ENCODE measurements around the gene TMEM253. TPM values are rescaled to one million over a fixed set of nuclear protein-coding genes. Genes with fewer than 3 reads are reported as not detected.

Gene TMEM253
- total and polyA plus RNA-seq, 8 donors = 0.58 to 1.5 (median 0.82) TPM

- no peaks in the 10 kb centered on the region for H3K36me3 ChIP-seq
- H3K27me3 ChIP-seq = no peaks in the 10 kb centered on the region
- no peaks in the 10 kb centered on the region for H3K4me1 ChIP-seq
- H3K27ac ChIP-seq = no peak overlapping the region
- H3K4me3 ChIP-seq = no peak overlapping the region
- no peaks in the 10 kb centered on the region for H3K9me3 ChIP-seq
- no peak for TF ChIP-seq CTCF (IDR thresholded peaks at IDR 0.05)
- ATAC-seq = no peak
- DNase-seq = no peak
- intact Hi-C loops (cut with DNase I) = no loop called here
These were observed 45.3 kb upstream of the TMEM253 start for GRCh38 chr14:21055432-21056117.

GRCh38 chr14:21056520-21057163 is 44.2 kb upstream of the TMEM253 start:
- Histone ChIP-seq H3K9me3 (no peaks in the 10 kb centered on the region), H3K4me3 (no peak overlapping the region), H3K4me1 (no peaks in the 10 kb centered on the region), H3K36me3 (no peaks in the 10 kb centered on the region), H3K27me3 (no peaks in the 10 kb centered on the region), H3K27ac (no peak overlapping the region)
- DNase-seq (no peak), ATAC-seq (no peak)
- TF ChIP-seq CTCF (IDR thresholded peaks at IDR 0.05) = no peak
- intact Hi-C loops (cut with DNase I) = no loop called here

- no peaks in the 10 kb centered on the region for H3K9me3 ChIP-seq
- DNase-seq (no peak), ATAC-seq (no peak)
- H3K27ac ChIP-seq = no peak within 1 kb of the TSS
- no peak within 1 kb of the TSS for H3K4me3 ChIP-seq
- H3K4me1 ChIP-seq = no peaks in the 10 kb centered on the region
- TF ChIP-seq CTCF (IDR thresholded peaks at IDR 0.05) = no peak
- H3K27me3 ChIP-seq = no peaks in the 10 kb centered on the region
- intact Hi-C loops (cut with DNase I) = no loop called here
- H3K36me3 ChIP-seq = no peaks in the 10 kb centered on the region
These were observed 42.8 kb upstream of the TMEM253 start, which contains the start of gene RNASE8 for GRCh38 chr14:21057803-21058675. RNASE8 (plus strand) TSS chr14:21057822; CDS start chr14:21057893, 71 bp downstream.

- no peaks in the 10 kb centered on the region for H3K36me3 ChIP-seq
- intact Hi-C loops (cut with DNase I) = no loop called here
- DNase-seq (no peak), ATAC-seq (no peak)
- no peak for TF ChIP-seq CTCF (IDR thresholded peaks at IDR 0.05)
- no peak overlapping the region for H3K4me3 ChIP-seq
- H3K27ac ChIP-seq = no peak overlapping the region
- no peaks in the 10 kb centered on the region for H3K9me3 ChIP-seq
- H3K4me1 ChIP-seq = no peaks in the 10 kb centered on the region
- H3K27me3 ChIP-seq = no peaks in the 10 kb centered on the region
These were observed 42.0 kb upstream of the TMEM253 start for GRCh38 chr14:21058903-21059302.

Measured in left lung (tissue), 10 donors.